NCI-H345 treated with DMSO at 0.1 percent for 48 hours (cell line): ENCODE results near the gene TOP3A.
"Not testable (repeated sequence)": the region's sequence is repeated elsewhere in the genome, so short reads cannot be mapped to it uniquely, and the experiment has no call there.

Source experiments
- DNase-seq: peaks from one replicate; lab custom pipeline; 2025; ENCODE audit not compliant: unreplicated experiment; lab: John Stamatoyannopoulos, UW

TOP3A gene

DNA sequence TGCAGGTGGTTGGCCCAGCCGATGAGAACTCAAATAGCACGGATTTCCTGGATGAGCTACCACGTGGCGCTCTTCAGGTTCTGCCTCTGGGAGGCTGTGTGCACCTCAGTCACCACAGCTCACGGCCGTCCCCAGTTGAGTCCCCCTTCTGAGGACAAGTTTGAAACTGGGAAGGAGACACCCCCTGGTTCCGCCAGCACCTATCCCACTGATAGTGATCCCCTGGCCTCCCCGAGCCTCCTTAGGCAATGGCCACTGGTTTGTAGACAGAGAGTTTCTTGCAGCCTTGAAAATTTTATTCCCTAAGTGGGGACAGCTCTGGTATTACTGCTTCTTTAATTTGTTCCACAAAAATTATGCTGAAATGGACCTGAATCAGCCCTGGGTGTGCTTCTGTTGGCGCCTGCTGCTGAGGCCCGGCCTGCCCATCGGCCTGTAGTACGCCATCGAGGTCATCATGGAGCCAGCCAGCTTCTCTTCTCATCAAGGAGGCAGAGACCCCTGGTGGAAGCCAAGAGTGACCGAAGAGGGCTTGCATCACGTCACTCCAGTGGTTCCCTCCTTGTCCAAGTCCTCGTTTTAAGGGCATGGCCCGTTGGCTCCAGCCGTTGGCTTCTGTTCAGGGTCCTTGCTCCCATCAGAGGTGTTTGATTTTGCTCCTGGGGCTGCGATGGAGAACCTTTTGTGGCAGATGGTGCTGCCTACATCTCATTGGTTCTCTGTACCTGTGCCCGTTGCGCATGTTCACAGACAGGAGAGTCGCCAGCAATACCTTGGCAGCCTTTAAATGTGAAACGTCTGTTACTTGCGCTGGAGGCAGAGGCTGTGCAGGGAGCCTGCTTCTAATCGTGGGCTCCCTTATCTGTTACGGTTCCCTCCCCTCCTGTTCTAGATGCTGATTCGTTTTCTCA, 9.6 kb upstream of the TOP3A start:
- DNase-seq: no peak

- DNase-seq: no peak
Observed at GRCh38 chr17:18323507-18324139, 8.8 kb upstream of the TOP3A start.

GRCh38 chr17:18323007-18323406, 8.2 kb upstream of the TOP3A start:
- no peak for DNase-seq

GRCh38 chr17:18322522-18322921, 7.7 kb upstream of the TOP3A start:
- no peak for DNase-seq

- no peak for DNase-seq
Observed at GRCh38 chr17:18321309-18321708, 6.5 kb upstream of the TOP3A start.

DNA sequence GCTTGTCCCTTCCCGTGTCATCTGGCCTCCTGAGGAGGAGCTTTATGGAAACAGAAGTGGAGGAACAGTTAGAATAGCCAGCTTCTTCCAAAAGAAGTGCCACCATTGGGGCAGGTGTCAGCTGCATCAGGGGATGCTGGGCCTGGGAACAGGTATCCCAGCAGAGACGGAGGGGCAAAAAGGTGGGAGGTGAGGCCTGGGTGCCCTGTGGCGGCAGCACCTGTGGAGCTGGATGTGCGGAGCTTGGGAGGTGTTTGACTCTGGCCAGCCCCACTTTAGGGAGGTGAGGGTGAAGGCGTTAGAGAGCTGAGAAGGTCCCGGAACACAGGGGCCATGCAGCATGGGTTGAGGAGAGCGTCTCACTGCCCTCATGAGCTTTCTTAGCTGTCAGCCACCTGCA, 5.5 kb upstream of the TOP3A start:
- DNase-seq: no peak

DNA sequence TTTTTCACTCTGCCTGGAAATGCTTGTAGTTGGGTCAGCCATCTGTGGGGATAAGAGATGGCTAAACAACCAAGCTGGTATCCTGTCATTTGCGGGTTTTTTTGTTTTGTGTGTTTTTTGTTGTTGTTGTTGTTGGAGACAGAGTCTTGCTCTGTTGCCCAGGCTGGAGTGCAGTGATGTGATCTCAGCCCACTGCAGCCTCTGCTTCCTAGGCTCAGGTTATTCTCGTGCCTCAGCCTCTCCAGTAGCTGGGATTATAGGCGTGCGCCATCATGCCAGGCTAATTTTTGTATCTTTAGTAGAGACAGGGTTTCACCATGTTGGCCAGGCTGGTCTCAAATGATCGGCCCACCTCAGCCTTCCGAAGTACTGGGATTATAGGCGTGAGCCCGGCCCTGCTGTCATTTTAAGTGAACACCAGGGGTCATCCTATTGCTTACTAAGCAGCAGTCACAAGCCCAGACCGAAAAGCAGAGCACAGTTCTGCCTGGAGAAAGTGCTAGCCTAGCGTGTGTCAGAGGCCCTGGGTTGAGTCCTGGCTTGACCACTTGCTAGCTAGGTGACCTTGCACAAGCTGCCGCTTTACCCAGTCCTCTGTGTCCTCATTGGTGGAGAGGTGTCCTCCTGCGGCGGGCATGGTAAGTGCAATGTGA, 4.9 kb upstream of the TOP3A start:
- DNase-seq: no peak

DNA sequence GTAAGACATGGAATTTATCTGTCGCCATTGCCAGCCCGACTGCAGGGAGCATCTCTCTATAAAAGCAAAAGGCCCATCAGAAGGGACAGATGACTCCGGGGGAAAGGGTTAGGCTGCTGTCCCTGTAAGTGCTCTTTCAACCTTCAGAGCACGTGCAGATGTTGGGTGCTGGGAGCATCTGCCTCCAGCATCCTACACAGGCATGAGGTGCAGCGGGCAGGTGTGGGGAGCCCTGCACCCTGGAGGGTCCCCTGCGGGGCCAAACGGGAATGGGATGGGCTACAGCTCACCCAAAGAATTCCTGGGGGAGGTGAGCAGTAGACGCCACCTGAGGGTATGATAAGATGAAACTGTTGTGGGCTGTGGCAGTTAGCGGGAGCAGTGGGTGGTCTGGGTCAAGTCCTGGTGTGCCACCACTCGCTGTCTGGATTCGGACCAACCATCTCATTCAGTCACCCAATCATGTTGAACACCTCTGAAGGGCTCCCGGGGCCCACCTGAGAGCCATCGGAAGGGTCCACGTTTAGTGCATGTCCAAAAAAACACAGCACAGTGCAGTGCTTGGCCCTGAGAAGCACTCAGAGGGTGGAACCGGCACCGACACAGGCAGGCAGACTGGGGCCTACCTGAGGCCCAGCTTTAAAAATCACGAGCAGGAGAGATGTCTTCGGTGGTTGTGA, 4.1 kb upstream of the TOP3A start:
- no peak for DNase-seq

DNA sequence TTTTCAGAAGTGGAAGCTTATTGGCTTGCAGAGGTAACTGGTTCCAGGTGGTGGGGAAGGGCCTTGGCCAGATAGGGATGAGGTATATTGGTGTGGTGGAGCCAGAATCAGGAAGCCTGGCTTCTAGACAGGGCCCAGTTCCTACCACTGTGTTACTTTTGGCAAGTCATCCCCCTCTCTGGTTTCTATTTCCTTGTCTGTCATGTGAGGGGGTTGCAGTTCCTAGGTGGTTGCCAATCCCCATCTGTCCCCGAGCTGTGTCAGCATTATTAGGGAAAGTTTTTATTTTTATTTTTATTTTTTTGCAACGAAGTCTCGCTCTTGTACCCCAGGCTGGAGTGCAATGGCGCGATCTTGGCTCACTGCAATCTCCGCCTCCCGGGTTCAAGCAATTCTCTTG, 3.3 kb upstream of the TOP3A start:
- no peak for DNase-seq

GRCh38 chr17:18315961-18316360, 1.2 kb upstream of the TOP3A start:
- no peak for DNase-seq

DNA sequence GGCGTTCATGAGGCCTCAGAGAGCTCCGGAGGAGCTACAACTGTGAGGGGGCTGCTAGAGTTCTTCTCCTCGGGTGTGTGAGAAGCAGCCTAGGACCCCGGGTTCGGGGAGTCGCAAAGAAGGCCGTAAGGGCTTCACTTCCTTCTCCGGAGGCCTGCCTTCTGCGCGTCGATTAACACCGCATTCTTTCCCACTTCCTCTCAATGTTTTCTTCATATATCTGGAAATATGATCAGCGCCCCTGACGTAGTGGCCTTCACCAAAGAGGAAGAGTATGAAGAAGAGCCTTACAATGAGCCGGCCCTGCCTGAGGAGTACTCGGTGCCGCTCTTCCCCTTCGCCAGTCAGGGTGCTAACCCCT, 748 bp upstream of the TOP3A start:
- DNase-seq: no peak

DNA sequence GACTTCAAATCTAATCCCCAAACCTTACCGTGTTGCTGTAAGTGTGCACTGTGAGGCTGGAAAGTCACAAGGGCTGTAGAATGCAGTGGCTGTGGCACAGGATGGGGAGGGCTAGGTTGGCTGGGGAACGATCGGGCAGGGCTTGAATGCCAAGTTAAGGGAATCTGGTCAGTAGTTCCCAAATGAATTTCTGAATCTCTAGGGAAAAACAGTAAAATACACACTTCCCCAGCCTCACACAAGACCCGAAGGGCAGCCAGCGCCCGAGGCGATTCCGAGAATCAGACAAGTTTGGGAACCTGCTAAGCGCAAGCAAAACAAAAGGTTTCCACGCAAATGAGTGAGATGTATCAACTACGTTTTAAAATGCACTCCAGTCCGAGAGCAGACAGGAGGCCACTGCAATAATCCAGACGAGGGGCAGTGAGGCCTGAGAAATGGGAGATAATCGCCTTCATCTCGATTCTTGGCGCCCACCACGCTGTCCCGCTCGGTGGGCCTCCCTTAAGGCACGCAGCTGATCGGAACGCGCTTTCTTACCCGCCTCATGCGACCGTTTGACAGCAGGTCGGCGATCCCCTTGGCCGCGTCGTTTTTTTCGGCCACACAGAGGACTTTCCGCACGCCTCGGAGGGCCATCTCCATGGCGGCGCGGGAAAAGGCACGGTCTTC, 599 bp downstream of the TOP3A start:
- no peak for DNase-seq

DNA sequence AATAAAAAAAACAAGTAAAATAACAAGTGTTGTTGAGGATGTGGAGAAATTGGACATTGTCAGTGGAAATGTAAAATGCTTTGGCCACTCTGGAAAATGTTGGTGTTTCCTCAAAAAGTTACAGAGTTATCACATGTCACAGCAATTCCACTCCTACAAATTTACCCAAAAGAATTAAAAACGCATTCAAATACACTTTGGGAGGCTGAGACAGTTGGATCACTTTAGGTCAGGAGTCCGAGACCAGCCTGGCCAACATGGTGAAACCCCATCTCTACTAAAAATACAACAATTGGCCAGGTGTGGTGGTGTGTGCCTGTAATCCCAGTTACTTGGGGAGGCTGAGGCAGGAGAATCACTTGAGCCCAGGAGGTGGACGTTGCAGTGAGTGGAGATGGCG, 5.6 kb downstream of the TOP3A start:
- DNase-seq: no peak

DNA sequence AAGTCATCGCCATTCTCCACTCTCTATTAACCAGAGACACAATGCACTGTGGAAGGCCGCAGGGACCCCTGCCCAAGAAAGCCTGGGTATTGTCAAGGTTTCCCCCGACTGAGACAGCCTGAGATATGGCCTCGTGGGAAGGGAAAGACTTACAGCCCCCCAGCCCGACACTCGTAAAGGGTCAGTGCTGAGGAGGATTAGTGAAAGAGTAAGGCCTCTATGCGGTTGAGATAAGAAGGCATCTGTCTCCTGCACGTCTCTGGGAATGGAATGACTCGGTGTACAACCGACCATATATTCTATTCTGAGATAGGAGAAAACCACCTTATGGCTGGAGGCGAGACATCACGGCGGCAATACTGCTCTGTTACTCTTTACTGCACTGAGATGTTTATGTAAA, 11.6 kb downstream of the TOP3A start:
- DNase-seq: not testable (repeated sequence)

GRCh38 chr17:18300725-18301480, 13.9 kb downstream of the TOP3A start:
- no peak for DNase-seq

GRCh38 chr17:18298061-18298460, 16.7 kb downstream of the TOP3A start:
- DNase-seq: not testable (repeated sequence)

GRCh38 chr17:18291718-18292540, 22.9 kb downstream of the TOP3A start:
- DNase-seq: no peak

DNA sequence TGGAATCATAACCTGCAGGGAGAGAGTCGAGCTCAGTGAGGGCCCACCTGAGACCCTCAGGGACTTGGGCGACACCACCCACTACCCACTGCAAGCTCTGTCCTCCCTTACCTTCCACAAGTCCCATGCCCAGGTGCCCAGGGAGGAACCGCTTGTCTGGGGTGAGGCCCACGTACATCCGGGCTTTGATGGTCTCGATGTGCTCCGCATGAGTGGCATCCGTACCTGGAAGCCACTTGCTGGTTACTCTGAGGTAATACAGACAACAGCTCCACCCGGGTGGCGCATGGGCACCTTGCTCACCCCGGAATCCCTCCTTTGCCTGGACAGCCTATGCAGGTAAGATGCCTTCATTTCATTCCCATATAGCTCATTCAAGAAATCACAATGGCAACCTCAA, 29.5 kb downstream of the TOP3A start:
- no peak for DNase-seq

GRCh38 chr17:18281788-18282187, 33.0 kb downstream of the TOP3A start:
- DNase-seq: no peak
